GM12864 (cell line): Measurements from ENCODE around the gene FAM200C.
"Not testable (repeated sequence)": the region's sequence is repeated elsewhere in the genome, so short reads cannot be mapped to it uniquely, and the experiment has no call there.

ENCODE experiments used
- DNase-seq: peaks from one replicate; pipeline ENCODE4 v3.0.0-alpha.2; 2011; ENCODE audit warnings: low read depth
- H3K4me3 ChIP-seq: 2 replicates; pipeline ENCODE4 v1.5.1; 2011; ENCODE audit warnings: mild to moderate bottlenecking, low read depth, low read length, control low read depth
- CTCF ChIP-seq: IDR thresholded peaks from 2 replicates; pipeline ENCODE4 v1.5.1; 2011; ENCODE audit warnings: low read depth, mild to moderate bottlenecking, moderate library complexity, low read length, control low read depth, inconsistent platforms; ENCODE audit errors: missing control alignments

Gene FAM200C

GRCh38 chr5:160441311-160441781, 41.5 kb upstream of the FAM200C start:
- no peak for DNase-seq
- no peak for TF ChIP-seq CTCF

GRCh38 chr5:160439205-160439600, 39.3 kb upstream of the FAM200C start:
- peak overlapping the region; percentile 38 for H3K4me3 ChIP-seq
- TF ChIP-seq CTCF, result peak; percentile 90
- DNase-seq, result no peak

More at GRCh38 chr5:160441311-160441781, 41.5 kb upstream of the FAM200C start:
- H3K4me3 ChIP-seq, result no peak overlapping the region

- peak; percentile 87 for TF ChIP-seq CTCF
- DNase-seq, result no peak
- peak overlapping the region; percentile 38 for H3K4me3 ChIP-seq
Measured at GRCh38 chr5:160438316-160439204, 38.7 kb upstream of the FAM200C start.

- H3K4me3 ChIP-seq, result no peak overlapping the region
- no peak for TF ChIP-seq CTCF
- no peak for DNase-seq
Measured at GRCh38 chr5:160437271-160437670, 37.4 kb upstream of the FAM200C start.

- not testable (repeated sequence) for DNase-seq, H3K4me3 ChIP-seq
Measured at GRCh38 chr5:160436661-160437060, 36.8 kb upstream of the FAM200C start.

- no peak for TF ChIP-seq CTCF
- no peak overlapping the region for H3K4me3 ChIP-seq
- no peak for DNase-seq
Measured at GRCh38 chr5:160436017-160436416, 36.2 kb upstream of the FAM200C start.

GRCh38 chr5:160435532-160435931, 35.7 kb upstream of the FAM200C start:
- no peak for TF ChIP-seq CTCF
- DNase-seq, result no peak
- H3K4me3 ChIP-seq, result no peak overlapping the region
